Common myeloid progenitor, CD34-positive (primary cell): ENCODE data around the gene C16orf54.
"Not testable (repeated sequence)": the region's sequence is repeated elsewhere in the genome, so short reads cannot be mapped to it uniquely, and the experiment has no call there.

Experiments used
- CTCF ChIA-PET: fragments of 350-600 bp; sonication (Branson Sonifier 250); formaldehyde crosslinking; loops from one replicate; lab custom pipeline; 2021; ENCODE audit warnings: antibody characterized with exemption; lab: Charles Lee
- POLR2A ChIA-PET: fragments of 350-600 bp; sonication (Branson Sonifier 250); formaldehyde crosslinking; loops from one replicate; lab custom pipeline; 2021; ENCODE audit warnings: antibody characterized with exemption; lab: Charles Lee
- DNase-seq, 3 donors: peaks; one replicate each; pipeline versions ENCODE4 v3.0.0 to v3.0.0-alpha.2; 2013
- H3K27ac ChIP-seq, 2 experiments: 1 replicate in 1 of 2; 2 replicates in 1 of 2; pipeline ENCODE4 v1.7.0; 2013; ENCODE audit warnings: inconsistent platforms in 2 of 2, low read length in 2 of 2, mild to moderate bottlenecking in 2 of 2, low read depth in 1 of 2, moderate library complexity in 1 of 2; ENCODE audit not compliant: severe bottlenecking in 2 of 2, insufficient read depth in 1 of 2, poor library complexity in 1 of 2
- H3K27me3 ChIP-seq, 5 experiments: replicated peaks in 2 of 5; 1 replicate in 3 of 5; 2 replicates in 2 of 5; pipeline versions ENCODE4 v1.6.1 to v1.7.0; 2013; ENCODE audit warnings: low read length in 4 of 5, mild to moderate bottlenecking in 2 of 5, moderate library complexity in 2 of 5, inconsistent platforms in 1 of 5; ENCODE audit not compliant: insufficient read depth in 5 of 5, control insufficient read depth in 4 of 5
- H3K36me3 ChIP-seq, 4 experiments: 1 replicate in 2 of 4; 2 replicates in 2 of 4; pipeline versions ENCODE4 v1.6.1 to v1.7.0; 2013; ENCODE audit warnings: low read length in 3 of 4, control low read depth in 1 of 4, mild to moderate bottlenecking in 1 of 4; ENCODE audit not compliant: control insufficient read depth in 4 of 4, insufficient read depth in 4 of 4
- H3K4me1 ChIP-seq, 4 experiments: 1 replicate in 3 of 4; 2 replicates in 1 of 4; pipeline versions ENCODE4 v1.6.1 to v1.7.1; 2013; ENCODE audit warnings: low read length in 3 of 4, mild to moderate bottlenecking in 3 of 4, control low read depth in 1 of 4, inconsistent platforms in 1 of 4, moderate library complexity in 1 of 4; ENCODE audit not compliant: control insufficient read depth in 4 of 4, insufficient read depth in 4 of 4; ENCODE audit errors: control extremely low read depth in 1 of 4
- H3K4me3 ChIP-seq, 7 experiments: 1 replicate in 4 of 7; 2 replicates in 3 of 7; pipeline versions ENCODE4 v1.5.1 to v1.7.0; 2013; ENCODE audit warnings: mild to moderate bottlenecking in 7 of 7, low read length in 6 of 7, moderate library complexity in 6 of 7, inconsistent platforms in 2 of 7, low read depth in 2 of 7, control low read depth in 1 of 7; ENCODE audit not compliant: insufficient read depth in 4 of 7, control insufficient read depth in 1 of 7; ENCODE audit errors: extremely low read depth in 1 of 7
- H3K9me3 ChIP-seq, 5 experiments: 1 replicate in 4 of 5; 2 replicates in 1 of 5; pipeline versions ENCODE4 v1.6.1 to v1.7.1; 2013; ENCODE audit warnings: low read length in 4 of 5, mild to moderate bottlenecking in 2 of 5, inconsistent platforms in 1 of 5, low read depth in 1 of 5, moderate library complexity in 1 of 5; ENCODE audit not compliant: control insufficient read depth in 4 of 5, insufficient read depth in 2 of 5; ENCODE audit errors: control extremely low read depth in 1 of 5
- WGBS: methylation state at CpG from one replicate; pipeline ENCODE4 v1.1.5; 2013; ENCODE audit not compliant: insufficient coverage; 5-methylcytosine and 5-hydroxymethylcytosine counted together

The C16orf54 gene

GRCh38 chr16:29790183-29790948 lies 44.6 kb upstream of the C16orf54 start, which contains the start of gene KIF22:
KIF22 (plus strand) TSS chr16:29790751; CDS start chr16:29790760, 9 bp downstream.
- CTCF ChIA-PET: interaction anchor here (0.7 to 3.8 kb wide), 15 partner anchors 13 to 90 kb away, joined by 3 to 28 read pairs (median 5); no protein-coding TSS in a partner anchor
- under 1% methylated on average over 58 of the region's 67 CpGs for WGBS
- H3K27ac ChIP-seq: peak within 1 kb of the TSS; percentile 72 to 86
- H3K9me3 ChIP-seq: no peaks in the 10 kb centered on the region
- H3K27me3 ChIP-seq: no peaks in the 10 kb centered on the region
- POLR2A ChIA-PET: interaction anchor here (1.0 to 1.8 kb wide), 6 partner anchors 12 to 45 kb away, joined by 3 to 10 read pairs (median 5); partner anchors contain the start of genes MAZ and ZG16
- peaks cover 0 to 14% (median 0%) of the 10 kb centered on the region in 4 experiments for H3K36me3 ChIP-seq
- peak; percentile 99 to 100 (median 99) for DNase-seq
- H3K4me1 ChIP-seq: peaks cover 12 to 34% (median 26%) of the 10 kb centered on the region in 4 experiments
- peak within 1 kb of the TSS; percentile 83 to 100 (median 97) for H3K4me3 ChIP-seq

- ChIA-PET POLR2A (interaction anchor here (1.0 to 1.8 kb wide), 6 partner anchors 12 to 45 kb away, joined by 3 to 10 read pairs (median 5); partner anchors contain the start of genes MAZ and ZG16), CTCF (interaction anchor here (0.7 to 3.8 kb wide), 16 partner anchors 10 to 90 kb away, joined by 3 to 28 read pairs (median 5); partner anchors contain the start of gene ZG16)
- H3K9me3 ChIP-seq: no peaks in the 10 kb centered on the region
- no peaks in the 10 kb centered on the region for H3K27me3 ChIP-seq
- no peak for DNase-seq
- WGBS: 80% methylated on average over 19 of the region's 20 CpGs
- peaks cover 0 to 11% (median 0%) of the 10 kb centered on the region in 4 experiments for H3K36me3 ChIP-seq
- H3K4me1 ChIP-seq: peaks cover 12 to 36% (median 29%) of the 10 kb centered on the region in 4 experiments
- peak overlapping the region; percentile 66 to 85 for H3K27ac ChIP-seq
- peak overlapping the region; percentile 39 to 100 (median 83) for H3K4me3 ChIP-seq
Measured at GRCh38 chr16:29789775-29790182, 44.0 kb upstream of the C16orf54 start.

GRCh38 chr16:29787155-29787554 lies 41.4 kb upstream of the C16orf54 start:
- H3K27me3 ChIP-seq, H3K9me3 ChIP-seq, POLR2A ChIA-PET, H3K4me3 ChIP-seq, H3K36me3 ChIP-seq, DNase-seq, H3K27ac ChIP-seq: not testable (repeated sequence)
- 100% methylated on average over 4 of the region's 4 CpGs for WGBS
- H3K4me1 ChIP-seq: peaks cover 11 to 29% (median 21%) of the 10 kb centered on the region in 4 experiments
- CTCF ChIA-PET: interaction anchor here (0.7 to 1.3 kb wide), 2 partner anchors 17 to 40 kb away, joined by 3 read pairs; no protein-coding TSS in a partner anchor

- POLR2A ChIA-PET: interaction anchor here (1.1 to 1.2 kb wide), 2 partner anchors 39 to 56 kb away, joined by 3 to 4 read pairs; no protein-coding TSS in a partner anchor
- Histone ChIP-seq H3K27ac (no peak overlapping the region), H3K27me3 (no peaks in the 10 kb centered on the region), H3K4me1 (peaks cover 1 to 16% (median 8%) of the 10 kb centered on the region in 4 experiments), H3K36me3 (no peaks in the 10 kb centered on the region), H3K4me3 (peak overlapping the region in 3 of 7 experiments; percentile 35 to 48 (median 39)), H3K9me3 (no peaks in the 10 kb centered on the region)
- 13% methylated on average over 17 of the region's 38 CpGs for WGBS
- DNase-seq: peak; percentile 46 to 65 (median 64)
- CTCF ChIA-PET: interaction anchor here (0.9 to 2.9 kb wide), 21 partner anchors 9 to 85 kb away, joined by 3 to 14 read pairs (median 5); partner anchors contain the start of gene PAGR1
Measured at GRCh38 chr16:29784901-29785500, 39.2 kb upstream of the C16orf54 start.

GRCh38 chr16:29784157-29784556 lies 38.4 kb upstream of the C16orf54 start:
- POLR2A ChIA-PET: interaction anchor here (0.6 to 1.2 kb wide), 3 partner anchors 27 to 38 kb away, joined by 3 read pairs; partner anchors contain the start of gene C16orf54
- no peaks in the 10 kb centered on the region for H3K36me3 ChIP-seq
- WGBS: no CpG with 5 or more reads among the region's 2 CpGs
- H3K4me1 ChIP-seq: peaks cover 0 to 10% (median 5%) of the 10 kb centered on the region in 4 experiments
- CTCF ChIA-PET: interaction anchor here (0.7 to 2.9 kb wide), 16 partner anchors 8 to 84 kb away, joined by 3 to 14 read pairs (median 6); no protein-coding TSS in a partner anchor
- no peak overlapping the region for H3K27ac ChIP-seq
- DNase-seq: peak in 2 of 3 donors; percentile 33 to 48
- no peaks in the 10 kb centered on the region for H3K27me3 ChIP-seq
- no peaks in the 10 kb centered on the region for H3K9me3 ChIP-seq
- no peak overlapping the region for H3K4me3 ChIP-seq

- H3K4me3 ChIP-seq, H3K9me3 ChIP-seq, H3K36me3 ChIP-seq, H3K27me3 ChIP-seq, H3K27ac ChIP-seq, DNase-seq: not testable (repeated sequence)
- WGBS: 100% methylated on average over 10 of the region's 13 CpGs
- CTCF ChIA-PET: interaction anchor here (0.7 to 2.9 kb wide), 8 partner anchors 8 to 83 kb away, joined by 3 to 14 read pairs (median 6); no protein-coding TSS in a partner anchor
- peaks cover 0 to 10% (median 5%) of the 10 kb centered on the region in 4 experiments for H3K4me1 ChIP-seq
- POLR2A ChIA-PET: interaction anchor here (1.0 kb wide), 1 partner anchor 37 kb away, joined by 3 read pairs; the partner anchor contains the start of gene C16orf54
Measured at GRCh38 chr16:29783094-29783953, 37.5 kb upstream of the C16orf54 start.
